GM12864 (cell line): ENCODE measurements around the gene GIMAP1.

Experiments
- DNase-seq: peaks from one replicate; pipeline ENCODE4 v3.0.0-alpha.2; 2011; ENCODE audit warnings: low read depth
- H3K4me3 ChIP-seq: 2 replicates; pipeline ENCODE4 v1.5.1; 2011; ENCODE audit warnings: mild to moderate bottlenecking, low read depth, low read length, control low read depth
- TF ChIP-seq, protein P1 (sequence below): IDR thresholded peaks from 2 replicates; pipeline ENCODE4 v1.5.1; 2011; ENCODE audit warnings: low read depth, mild to moderate bottlenecking, moderate library complexity, low read length, control low read depth, inconsistent platforms; ENCODE audit errors: missing control alignments

The GIMAP1 gene

DNA sequence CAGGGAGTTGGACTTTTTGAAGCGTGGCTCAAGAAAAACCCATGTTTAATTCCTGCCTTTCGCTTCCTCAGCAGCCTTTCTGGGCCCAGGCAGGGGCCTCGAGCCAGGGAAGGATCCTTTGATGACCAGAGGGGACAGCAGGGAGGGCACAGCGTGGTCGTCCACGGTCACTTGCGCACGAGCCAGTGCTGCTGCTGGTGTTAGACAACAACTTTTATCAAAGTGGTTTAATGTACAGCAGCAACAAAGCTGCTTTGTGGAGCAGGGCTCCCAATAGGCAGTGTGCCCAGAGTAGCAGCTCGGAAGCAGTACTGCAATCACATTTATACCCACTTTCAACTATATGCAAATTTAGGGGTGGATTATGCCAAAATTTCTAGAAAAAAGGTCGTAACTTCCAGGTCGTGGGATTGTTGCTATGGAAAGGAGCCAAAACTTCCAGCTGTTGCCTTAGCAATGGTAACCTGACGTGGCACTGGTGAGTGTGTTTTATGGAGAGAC lies 6.1 kb downstream of the GIMAP1 start:
- no peak overlapping the region for H3K4me3 ChIP-seq
- TF ChIP-seq, protein P1, sequence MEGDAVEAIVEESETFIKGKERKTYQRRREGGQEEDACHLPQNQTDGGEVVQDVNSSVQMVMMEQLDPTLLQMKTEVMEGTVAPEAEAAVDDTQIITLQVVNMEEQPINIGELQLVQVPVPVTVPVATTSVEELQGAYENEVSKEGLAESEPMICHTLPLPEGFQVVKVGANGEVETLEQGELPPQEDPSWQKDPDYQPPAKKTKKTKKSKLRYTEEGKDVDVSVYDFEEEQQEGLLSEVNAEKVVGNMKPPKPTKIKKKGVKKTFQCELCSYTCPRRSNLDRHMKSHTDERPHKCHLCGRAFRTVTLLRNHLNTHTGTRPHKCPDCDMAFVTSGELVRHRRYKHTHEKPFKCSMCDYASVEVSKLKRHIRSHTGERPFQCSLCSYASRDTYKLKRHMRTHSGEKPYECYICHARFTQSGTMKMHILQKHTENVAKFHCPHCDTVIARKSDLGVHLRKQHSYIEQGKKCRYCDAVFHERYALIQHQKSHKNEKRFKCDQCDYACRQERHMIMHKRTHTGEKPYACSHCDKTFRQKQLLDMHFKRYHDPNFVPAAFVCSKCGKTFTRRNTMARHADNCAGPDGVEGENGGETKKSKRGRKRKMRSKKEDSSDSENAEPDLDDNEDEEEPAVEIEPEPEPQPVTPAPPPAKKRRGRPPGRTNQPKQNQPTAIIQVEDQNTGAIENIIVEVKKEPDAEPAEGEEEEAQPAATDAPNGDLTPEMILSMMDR = no peak
- no peak for DNase-seq

DNA sequence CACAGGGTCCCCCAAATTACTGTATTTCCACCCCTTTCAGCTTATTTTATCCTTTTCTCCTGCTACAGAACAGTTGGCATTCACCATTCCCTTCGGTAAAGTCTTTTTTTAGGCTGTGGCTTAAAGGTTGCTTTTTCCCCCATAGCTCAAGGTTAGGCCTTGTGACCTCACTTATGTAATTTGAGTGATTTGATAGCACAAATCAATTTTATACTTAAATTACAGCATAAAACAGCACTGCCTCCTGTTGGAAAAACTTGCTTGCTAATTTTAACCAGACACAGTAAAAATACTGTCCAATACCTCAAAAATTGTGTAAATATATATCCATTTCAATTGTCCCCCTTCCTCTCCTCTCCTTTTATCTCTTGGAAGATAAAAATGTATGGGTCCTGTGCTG lies 7.1 kb downstream of the GIMAP1 start:
- H3K4me3 ChIP-seq = no peak overlapping the region
- TF ChIP-seq, protein P1 = no peak

GRCh38 chr7:150727381-150727780 lies 11.0 kb downstream of the GIMAP1 start:
- no peak overlapping the region for H3K4me3 ChIP-seq
- TF ChIP-seq, protein P1 = no peak
- no peak for DNase-seq

More for the DNA sequence above, 7.1 kb downstream of the GIMAP1 start:
- no peak for DNase-seq

- no peak overlapping the region for H3K4me3 ChIP-seq
- no peak for DNase-seq
- TF ChIP-seq, protein P1 = no peak
These were observed 11.6 kb downstream of the GIMAP1 start for GRCh38 chr7:150728011-150728410.

DNA sequence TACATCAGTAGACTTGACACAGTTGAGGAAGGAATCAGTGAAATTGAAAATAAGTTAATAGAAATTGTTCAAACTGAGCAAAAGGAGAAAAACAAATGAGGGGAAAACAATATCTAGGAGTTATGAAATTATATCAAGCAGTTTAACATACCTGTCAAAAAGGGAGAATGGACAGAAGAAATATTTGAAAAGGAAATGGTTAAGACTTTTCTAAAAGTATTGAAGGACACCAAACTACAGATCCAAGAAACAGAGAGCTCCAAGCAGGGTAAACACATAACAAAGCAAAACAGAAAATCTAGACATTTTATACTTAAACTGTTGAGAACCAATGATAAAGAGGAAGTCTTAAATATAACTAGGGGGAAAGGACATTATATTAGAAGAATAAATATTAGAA lies 12.2 kb downstream of the GIMAP1 start:
- H3K4me3 ChIP-seq = no peak overlapping the region
- no peak for DNase-seq
- TF ChIP-seq, protein P1 = no peak

DNA sequence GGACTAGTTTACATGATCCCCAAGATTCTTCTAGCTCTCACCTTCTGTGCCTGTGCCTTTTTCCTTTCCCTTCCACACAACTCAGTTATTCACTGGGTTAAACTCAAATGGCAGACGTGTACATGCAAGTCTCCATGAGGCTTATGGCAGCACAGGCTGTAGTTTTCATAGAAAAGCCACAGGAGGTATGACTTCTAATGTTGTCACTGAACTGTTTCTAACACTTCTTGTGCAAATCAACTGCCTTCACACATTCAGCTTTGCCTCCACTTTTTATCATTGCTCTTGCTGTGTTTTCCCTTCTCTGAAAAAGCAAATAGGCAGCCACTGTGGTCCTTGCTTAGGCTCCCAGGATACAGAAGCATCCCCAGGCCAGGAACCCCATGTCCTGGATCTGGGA lies 15.5 kb downstream of the GIMAP1 start:
- no peak for DNase-seq
- no peak overlapping the region for H3K4me3 ChIP-seq
- TF ChIP-seq, protein P1 = no peak

GRCh38 chr7:150732786-150733481 lies 16.5 kb downstream of the GIMAP1 start:
- no peak for DNase-seq
- no peak overlapping the region for H3K4me3 ChIP-seq
- TF ChIP-seq, protein P1 = no peak
